22Rv1 (cell line): Measurements from ENCODE around the gene ZC3H8.

Source experiments
- H3K27ac ChIP-seq: fragments of 450-650 bp; 2 replicates; pipeline ENCODE4 v1.5.1; 2017
- ZFX ChIP-seq: fragments of 450-650 bp; IDR thresholded peaks from 2 replicates; pipeline ENCODE4 v1.6.1; 2017; ENCODE audit warnings: antibody characterized with exemption, borderline replicate concordance
- TF ChIP-seq, protein P1 (sequence below): fragments of 450-650 bp; IDR thresholded peaks from 2 replicates; pipeline ENCODE4 v1.5.1; 2017; ENCODE audit warnings: mild to moderate bottlenecking

Gene ZC3H8

DNA sequence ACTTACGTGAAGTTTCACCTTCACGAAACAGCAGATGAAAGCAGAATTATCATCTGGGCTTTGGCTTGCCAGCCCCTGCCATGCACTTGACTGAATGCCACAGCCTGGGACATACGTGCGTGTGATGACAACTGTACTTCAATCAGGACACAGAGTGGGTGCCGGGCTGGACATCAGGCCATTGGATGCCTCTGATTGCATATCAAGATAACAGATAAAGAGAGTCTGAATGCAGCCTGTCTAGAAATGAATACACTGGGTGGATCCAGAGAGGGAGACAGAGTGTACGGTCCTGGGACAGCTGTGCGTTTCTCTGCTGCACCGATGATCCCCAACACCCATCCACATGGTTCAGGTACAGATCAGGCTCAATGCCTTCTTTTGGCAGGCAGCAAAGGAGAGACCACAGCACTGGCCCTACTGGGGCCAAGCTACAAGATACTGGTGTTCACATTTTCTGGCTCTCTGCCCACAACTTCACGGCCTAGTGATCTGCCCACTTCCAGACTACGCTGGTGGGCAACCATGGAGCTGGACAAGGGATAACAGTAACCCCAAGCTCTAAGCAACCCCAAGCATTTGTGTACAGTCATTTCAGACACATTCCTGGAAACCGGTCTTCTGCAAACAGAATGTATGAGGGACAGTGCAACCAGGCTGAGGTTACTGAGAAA is 81.1 kb downstream of the ZC3H8 start:
- no peak overlapping the region for H3K27ac ChIP-seq
- no peak for TF ChIP-seq ZFX
- TF ChIP-seq, protein P1, sequence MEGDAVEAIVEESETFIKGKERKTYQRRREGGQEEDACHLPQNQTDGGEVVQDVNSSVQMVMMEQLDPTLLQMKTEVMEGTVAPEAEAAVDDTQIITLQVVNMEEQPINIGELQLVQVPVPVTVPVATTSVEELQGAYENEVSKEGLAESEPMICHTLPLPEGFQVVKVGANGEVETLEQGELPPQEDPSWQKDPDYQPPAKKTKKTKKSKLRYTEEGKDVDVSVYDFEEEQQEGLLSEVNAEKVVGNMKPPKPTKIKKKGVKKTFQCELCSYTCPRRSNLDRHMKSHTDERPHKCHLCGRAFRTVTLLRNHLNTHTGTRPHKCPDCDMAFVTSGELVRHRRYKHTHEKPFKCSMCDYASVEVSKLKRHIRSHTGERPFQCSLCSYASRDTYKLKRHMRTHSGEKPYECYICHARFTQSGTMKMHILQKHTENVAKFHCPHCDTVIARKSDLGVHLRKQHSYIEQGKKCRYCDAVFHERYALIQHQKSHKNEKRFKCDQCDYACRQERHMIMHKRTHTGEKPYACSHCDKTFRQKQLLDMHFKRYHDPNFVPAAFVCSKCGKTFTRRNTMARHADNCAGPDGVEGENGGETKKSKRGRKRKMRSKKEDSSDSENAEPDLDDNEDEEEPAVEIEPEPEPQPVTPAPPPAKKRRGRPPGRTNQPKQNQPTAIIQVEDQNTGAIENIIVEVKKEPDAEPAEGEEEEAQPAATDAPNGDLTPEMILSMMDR: no peak

- H3K27ac ChIP-seq: no peak overlapping the region
- TF ChIP-seq ZFX: no peak
- TF ChIP-seq, protein P1: no peak
These were observed 84.3 kb downstream of the ZC3H8 start for GRCh38 chr2:112170495-112170894.

- H3K27ac ChIP-seq: no peak overlapping the region
- TF ChIP-seq, protein P1: no peak
- TF ChIP-seq ZFX: no peak
These were observed 86.3 kb downstream of the ZC3H8 start for GRCh38 chr2:112168422-112169124.

DNA sequence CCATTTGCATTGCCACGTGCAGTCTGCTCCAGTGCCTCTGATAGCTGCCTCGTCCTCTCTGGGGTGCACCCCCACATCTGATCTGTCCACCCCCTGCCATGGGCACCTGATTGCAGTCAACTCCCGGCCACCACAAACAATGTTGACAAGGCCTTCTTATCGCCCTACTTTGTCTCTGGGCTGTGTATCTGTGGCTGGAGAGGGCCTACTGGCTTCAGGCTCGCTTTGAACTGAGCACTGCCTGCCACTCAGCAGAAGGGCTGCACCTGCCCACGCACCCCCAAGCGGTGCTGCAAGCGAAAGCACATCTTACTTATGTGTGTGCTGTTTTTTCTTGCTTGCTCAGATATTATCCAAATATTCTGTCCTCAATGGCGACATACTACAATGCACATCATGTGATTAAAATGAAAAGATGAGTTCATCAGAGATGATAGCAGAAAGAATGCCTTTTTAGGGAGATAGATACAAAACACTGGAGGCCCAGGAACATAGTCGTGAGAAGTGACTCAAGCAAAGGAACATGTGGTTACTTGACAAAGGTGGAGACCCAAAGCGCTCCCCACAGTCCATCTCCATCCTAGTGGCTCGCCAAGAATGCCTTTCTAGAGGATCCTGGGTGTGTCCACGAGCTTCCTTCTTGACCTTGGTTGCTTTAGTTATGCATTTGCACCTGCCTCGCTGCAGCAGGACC is 87.9 kb downstream of the ZC3H8 start:
- no peak for TF ChIP-seq ZFX
- TF ChIP-seq, protein P1: no peak
- no peak overlapping the region for H3K27ac ChIP-seq

DNA sequence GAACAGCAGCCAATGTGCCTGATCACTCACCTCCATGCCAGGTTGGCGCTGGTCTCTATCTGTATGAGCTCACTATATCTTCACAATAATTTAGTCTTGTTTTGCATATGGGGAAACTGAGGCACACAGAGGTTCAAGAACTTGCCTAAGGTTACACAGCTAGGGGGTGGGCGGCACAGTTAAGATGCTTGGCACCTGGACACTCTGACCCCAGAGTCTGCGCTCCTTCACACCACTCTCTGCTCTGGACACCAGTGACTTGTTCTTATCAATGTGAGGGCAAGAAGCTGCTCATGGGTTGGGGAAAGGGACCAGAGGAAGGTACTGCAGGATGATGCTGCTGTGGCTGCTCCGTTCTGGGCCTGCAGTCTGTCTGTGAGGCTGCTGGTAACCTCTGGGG is 89.5 kb downstream of the ZC3H8 start:
- H3K27ac ChIP-seq: no peak overlapping the region
- TF ChIP-seq, protein P1: no peak
- no peak for TF ChIP-seq ZFX

DNA sequence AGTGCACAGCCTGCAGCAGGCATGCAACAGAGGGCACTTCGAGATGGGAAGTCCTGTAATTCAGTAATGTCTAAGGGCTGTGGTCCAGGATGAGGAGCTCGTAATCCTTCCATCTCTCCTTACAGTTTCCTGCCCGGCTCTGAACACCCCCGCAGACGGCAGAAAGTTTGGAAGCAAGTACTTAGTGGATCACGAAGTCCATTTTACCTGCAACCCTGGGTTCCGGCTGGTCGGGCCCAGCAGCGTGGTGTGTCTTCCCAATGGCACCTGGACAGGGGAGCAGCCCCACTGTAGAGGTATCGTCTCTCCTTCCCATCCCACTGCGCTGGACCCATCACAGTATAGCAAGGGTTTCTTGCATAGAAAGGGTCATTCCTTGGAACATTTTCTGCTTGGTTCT is 90.0 kb downstream of the ZC3H8 start:
- no peak overlapping the region for H3K27ac ChIP-seq
- TF ChIP-seq, protein P1: no peak
- TF ChIP-seq ZFX: no peak
